SK-N-SH treated with all-trans-retinoic acid at 6 μM for 48 hours (cell line): ENCODE data around the gene PPARG.

Experiments
- CREB5 ChIP-seq: fragments of 250-450 bp; sonication (Bioruptor Pico); IDR thresholded peaks from 2 replicates; pipeline ENCODE4 v1.5.1; 2020; ENCODE audit warnings: low read depth, mild to moderate bottlenecking, moderate library complexity
- PPARA ChIP-seq: fragments of 250-450 bp; sonication (Bioruptor Pico); IDR thresholded peaks from 2 replicates; pipeline ENCODE4 v1.5.0; 2020; ENCODE audit warnings: mild to moderate bottlenecking, borderline replicate concordance
- TOX ChIP-seq: fragments of 250-450 bp; sonication (Bioruptor Pico); IDR thresholded peaks from 2 replicates; pipeline ENCODE4 v1.8.0; 2021; ENCODE audit warnings: mild to moderate bottlenecking, moderate library complexity, borderline replicate concordance

- TF ChIP-seq CREB5 (CRISPR knock-in tag) (no peak), PPARA (CRISPR knock-in tag) (no peak), TOX (CRISPR knock-in tag) (no peak)
These were observed 149.4 kb downstream of the PPARG start for GRCh38 chr3:12438318-12438717.
